G401 (cell line): ENCODE data around the gene DYNLT4. TPM values are rescaled to one million over a fixed set of nuclear protein-coding genes. Genes with fewer than 3 reads are reported as not detected.
"Not testable (repeated sequence)": the region's sequence is repeated elsewhere in the genome, so short reads cannot be mapped to it uniquely, and the experiment has no call there.

ENCODE experiments used
- DNase-seq: peaks from one replicate; pipeline ENCODE4 v3.0.0-alpha.2; 2015; ENCODE audit warnings: low spot score
- in situ Hi-C: cut with HindIII; loops from 2 replicates; pipeline ENCODE4 v1.10.0; 2016; ENCODE audit warnings: low sequenced_read_pairs, mixed read lengths
- total RNA-seq: library from RNA; depleted of rRNA; stranded (reverse); fragments of >200 nt; shearing (Covaris generic); gene quantifications from 2 replicates; pipeline ENCODE4 v1.2.3, GENCODE V29; 2014

Gene DYNLT4
- total RNA-seq, 1 experiment from 2014 or later: 2.9 TPM

GRCh38 chr1:44812822-44813543 is 5.8 kb upstream of the DYNLT4 start:
- in situ Hi-C loops: no loop called here
- peak; percentile 57 for DNase-seq

GRCh38 chr1:44811234-44811633 is 4.1 kb upstream of the DYNLT4 start:
- in situ Hi-C loops: no loop called here
- DNase-seq: no peak

- in situ Hi-C loops, DNase-seq: not testable (repeated sequence)
Measured at GRCh38 chr1:44810762-44811105, 3.6 kb upstream of the DYNLT4 start.

- DNase-seq: no peak
- in situ Hi-C loops: no loop called here
Measured at GRCh38 chr1:44810101-44810761, 3.1 kb upstream of the DYNLT4 start.

- DNase-seq: no peak
- in situ Hi-C loops: no loop called here
Measured at GRCh38 chr1:44808938-44809917, 2.1 kb upstream of the DYNLT4 start.

- in situ Hi-C loops: no loop called here
- DNase-seq: peak; percentile 72
Measured at GRCh38 chr1:44808063-44808937, 1.1 kb upstream of the DYNLT4 start, which contains the start of gene BTBD19. Gene BTBD19, plus strand, starts transcription at chr1:44808523. Its CDS starts 298 bp downstream, at chr1:44808821.

- in situ Hi-C loops: no loop called here
- peak; percentile 67 for DNase-seq
Measured at GRCh38 chr1:44807364-44808062, 362 bp upstream of the DYNLT4 start.

GRCh38 chr1:44806025-44806703 is 987 bp downstream of the DYNLT4 start:
- DNase-seq: no peak
- in situ Hi-C loops: no loop called here

GRCh38 chr1:44805311-44806024 is 1.7 kb downstream of the DYNLT4 start:
- no peak for DNase-seq
- in situ Hi-C loops: no loop called here

GRCh38 chr1:44803312-44804095 is 3.6 kb downstream of the DYNLT4 start:
- no peak for DNase-seq
- in situ Hi-C loops: no loop called here

GRCh38 chr1:44803062-44803311 is 4.2 kb downstream of the DYNLT4 start:
- DNase-seq: no peak
- in situ Hi-C loops: no loop called here

- in situ Hi-C loops: no loop called here
- DNase-seq: no peak
Measured at GRCh38 chr1:44802306-44803061, 4.7 kb downstream of the DYNLT4 start.

GRCh38 chr1:44801491-44802305 is 5.5 kb downstream of the DYNLT4 start:
- in situ Hi-C loops: no loop called here
- no peak for DNase-seq

GRCh38 chr1:44799770-44800584 is 7.2 kb downstream of the DYNLT4 start, which contains the start of gene PLK3:
Gene PLK3, plus strand, starts transcription at chr1:44800377. Its CDS starts 87 bp downstream, at chr1:44800464.
- in situ Hi-C loops: no loop called here
- peak; percentile 99 for DNase-seq
